DOHH2 (cell line): ENCODE results near the gene PXN.

Experiments used
- H3F3A ChIP-seq: fragments of 200-600 bp; sonication (generic), shearing (Covaris generic); 2 replicates; pipeline ENCODE4 v1.6.0; 2016; ENCODE audit warnings: antibody characterized with exemption, mild to moderate bottlenecking; ENCODE audit not compliant: control insufficient read depth, insufficient read depth
- H3K27ac ChIP-seq: fragments of 200-600 bp; sonication (generic); 2 replicates; pipeline ENCODE4 v1.5.1; 2014; ENCODE audit warnings: low read depth, mild to moderate bottlenecking, low read length, moderate library complexity
- H3K27me3 ChIP-seq: fragments of 200-600 bp; sonication (generic); 2 replicates; pipeline ENCODE4 v1.6.1; 2014; ENCODE audit warnings: mild to moderate bottlenecking, low read length, mixed read lengths; ENCODE audit not compliant: control insufficient read depth
- H3K36me3 ChIP-seq: fragments of 200-600 bp; sonication (generic); 2 replicates; pipeline ENCODE4 v1.6.1; 2014; ENCODE audit warnings: mild to moderate bottlenecking, low read length, moderate library complexity, mixed read lengths; ENCODE audit not compliant: control insufficient read depth
- H3K4me1 ChIP-seq: fragments of 200-600 bp; sonication (generic); 2 replicates; pipeline ENCODE4 v1.6.1; 2014; ENCODE audit warnings: mild to moderate bottlenecking, low read length, mixed read lengths; ENCODE audit not compliant: control insufficient read depth
- H3K4me2 ChIP-seq: fragments of 200-600 bp; sonication (generic); 2 replicates; pipeline ENCODE4 v1.6.0; 2014; ENCODE audit warnings: mild to moderate bottlenecking, low read length, moderate library complexity
- H3K4me3 ChIP-seq: fragments of 200-600 bp; sonication (generic); 2 replicates; pipeline ENCODE4 v1.5.1; 2014; ENCODE audit warnings: mild to moderate bottlenecking, low read length, mixed read lengths
- H3K79me2 ChIP-seq: fragments of 200-600 bp; sonication (generic); 2 replicates; pipeline ENCODE4 v1.6.1; 2014; ENCODE audit warnings: mild to moderate bottlenecking, low read length, mixed read lengths; ENCODE audit not compliant: control insufficient read depth
- H3K9me2 ChIP-seq: fragments of 200-600 bp; sonication (generic); replicated peaks from 2 replicates; pipeline ENCODE4 v1.6.1; 2014; ENCODE audit warnings: mild to moderate bottlenecking, low read length, mixed read lengths; ENCODE audit not compliant: control insufficient read depth
- H3K9me3 ChIP-seq: fragments of 200-600 bp; sonication (generic); 2 replicates; pipeline ENCODE4 v1.6.1; 2014; ENCODE audit warnings: antibody characterized with exemption, low read length, mixed read lengths; ENCODE audit not compliant: control insufficient read depth, insufficient read depth
- H4K20me1 ChIP-seq: fragments of 200-600 bp; sonication (generic); 2 replicates; pipeline ENCODE4 v1.6.0; 2014; ENCODE audit warnings: low read depth, mild to moderate bottlenecking, antibody characterized with exemption, low read length, moderate library complexity; ENCODE audit not compliant: control insufficient read depth, insufficient read depth
- EZH2phosphoT487 ChIP-seq: fragments of 200-600 bp; sonication (generic); IDR thresholded peaks from 2 replicates; pipeline ENCODE4 v1.6.1; 2017; ENCODE audit warnings: borderline replicate concordance, mild to moderate bottlenecking, antibody characterized with exemption, low read length, moderate library complexity, mixed read lengths
- TF ChIP-seq, protein P1 (sequence below): fragments of 200-600 bp; sonication (generic); IDR thresholded peaks from one replicate; pipeline ENCODE4 v1.5.1; 2014; ENCODE audit warnings: antibody characterized with exemption, mild to moderate bottlenecking, low read depth, low read length; ENCODE audit not compliant: poor library complexity, severe bottlenecking

PXN gene

DNA sequence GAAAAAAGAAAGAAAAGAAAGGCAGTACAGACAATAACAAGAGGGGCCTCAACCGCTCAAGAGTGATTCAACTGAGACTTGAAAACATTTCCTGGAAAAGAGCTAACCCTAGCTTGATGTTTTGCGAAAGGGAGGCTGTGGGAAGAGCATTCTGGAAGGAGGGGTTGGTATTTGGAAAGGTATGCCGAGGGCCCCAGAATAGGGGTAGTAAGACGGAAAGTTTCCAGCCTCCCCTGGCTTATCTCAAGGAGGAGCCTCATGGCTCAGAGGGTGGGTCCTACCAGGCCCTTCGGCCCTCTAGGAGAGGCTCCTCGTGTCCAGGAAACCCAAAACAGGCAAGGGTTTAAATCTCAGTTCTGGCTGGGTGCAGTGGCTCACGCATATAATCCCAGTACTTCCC lies 17.8 kb upstream of the PXN start:
- H3K4me2 ChIP-seq = no peak overlapping the region
- no peaks in the 10 kb centered on the region for H3K36me3 ChIP-seq
- no peaks in the 10 kb centered on the region for H3K4me1 ChIP-seq
- no peaks in the 10 kb centered on the region for H3F3A ChIP-seq
- TF ChIP-seq, protein P1, sequence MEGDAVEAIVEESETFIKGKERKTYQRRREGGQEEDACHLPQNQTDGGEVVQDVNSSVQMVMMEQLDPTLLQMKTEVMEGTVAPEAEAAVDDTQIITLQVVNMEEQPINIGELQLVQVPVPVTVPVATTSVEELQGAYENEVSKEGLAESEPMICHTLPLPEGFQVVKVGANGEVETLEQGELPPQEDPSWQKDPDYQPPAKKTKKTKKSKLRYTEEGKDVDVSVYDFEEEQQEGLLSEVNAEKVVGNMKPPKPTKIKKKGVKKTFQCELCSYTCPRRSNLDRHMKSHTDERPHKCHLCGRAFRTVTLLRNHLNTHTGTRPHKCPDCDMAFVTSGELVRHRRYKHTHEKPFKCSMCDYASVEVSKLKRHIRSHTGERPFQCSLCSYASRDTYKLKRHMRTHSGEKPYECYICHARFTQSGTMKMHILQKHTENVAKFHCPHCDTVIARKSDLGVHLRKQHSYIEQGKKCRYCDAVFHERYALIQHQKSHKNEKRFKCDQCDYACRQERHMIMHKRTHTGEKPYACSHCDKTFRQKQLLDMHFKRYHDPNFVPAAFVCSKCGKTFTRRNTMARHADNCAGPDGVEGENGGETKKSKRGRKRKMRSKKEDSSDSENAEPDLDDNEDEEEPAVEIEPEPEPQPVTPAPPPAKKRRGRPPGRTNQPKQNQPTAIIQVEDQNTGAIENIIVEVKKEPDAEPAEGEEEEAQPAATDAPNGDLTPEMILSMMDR = no peak
- no peak for TF ChIP-seq EZH2phosphoT487
- H4K20me1 ChIP-seq = no peaks in the 10 kb centered on the region
- H3K27me3 ChIP-seq = no peaks in the 10 kb centered on the region
- H3K4me3 ChIP-seq = no peak overlapping the region
- H3K9me3 ChIP-seq = no peaks in the 10 kb centered on the region
- H3K79me2 ChIP-seq = no peaks in the 10 kb centered on the region
- no peak overlapping the region for H3K27ac ChIP-seq
- no peaks in the 10 kb centered on the region for H3K9me2 ChIP-seq

GRCh38 chr12:120278137-120279069 lies 12.9 kb upstream of the PXN start:
- no peaks in the 10 kb centered on the region for H3F3A ChIP-seq
- H3K27me3 ChIP-seq = no peaks in the 10 kb centered on the region
- H3K4me2 ChIP-seq = no peak overlapping the region
- TF ChIP-seq EZH2phosphoT487 = no peak
- TF ChIP-seq, protein P1 = no peak
- H3K27ac ChIP-seq = no peak overlapping the region
- no peaks in the 10 kb centered on the region for H3K9me2 ChIP-seq
- H4K20me1 ChIP-seq = no peaks in the 10 kb centered on the region
- no peaks in the 10 kb centered on the region for H3K79me2 ChIP-seq
- no peaks in the 10 kb centered on the region for H3K36me3 ChIP-seq
- no peaks in the 10 kb centered on the region for H3K4me1 ChIP-seq
- H3K4me3 ChIP-seq = no peak overlapping the region
- H3K9me3 ChIP-seq = no peaks in the 10 kb centered on the region

- Histone ChIP-seq H3K9me2 (no peaks in the 10 kb centered on the region), H3K4me2 (no peak overlapping the region), H3K36me3 (no peaks in the 10 kb centered on the region), H3K27me3 (no peaks in the 10 kb centered on the region), H4K20me1 (no peaks in the 10 kb centered on the region), H3K27ac (no peak overlapping the region), H3K4me1 (no peaks in the 10 kb centered on the region), H3K4me3 (no peak overlapping the region), H3F3A (no peaks in the 10 kb centered on the region), H3K79me2 (no peaks in the 10 kb centered on the region), H3K9me3 (no peaks in the 10 kb centered on the region)
- TF ChIP-seq, protein P1 = no peak
- TF ChIP-seq EZH2phosphoT487 = no peak
Observed at GRCh38 chr12:120276734-120277133, 11.2 kb upstream of the PXN start.
